OCI-LY3 (cell line): Measurements from ENCODE around the gene ELANE.
"Not testable (repeated sequence)": the region's sequence is repeated elsewhere in the genome, so short reads cannot be mapped to it uniquely, and the experiment has no call there.

Experiments
- EZH2phosphoT487 ChIP-seq: fragments of 200-600 bp; shearing (Covaris generic); IDR thresholded peaks from 2 replicates; pipeline ENCODE4 v1.6.1; 2018; ENCODE audit warnings: antibody characterized with exemption, mixed run types, low read depth
- TF ChIP-seq, protein P1 (sequence below): fragments of 200-600, 300-600 bp; sonication (generic); IDR thresholded peaks from 2 replicates; pipeline ENCODE4 v1.5.1; 2014; ENCODE audit warnings: antibody characterized with exemption, low read length, low read depth

DNA sequence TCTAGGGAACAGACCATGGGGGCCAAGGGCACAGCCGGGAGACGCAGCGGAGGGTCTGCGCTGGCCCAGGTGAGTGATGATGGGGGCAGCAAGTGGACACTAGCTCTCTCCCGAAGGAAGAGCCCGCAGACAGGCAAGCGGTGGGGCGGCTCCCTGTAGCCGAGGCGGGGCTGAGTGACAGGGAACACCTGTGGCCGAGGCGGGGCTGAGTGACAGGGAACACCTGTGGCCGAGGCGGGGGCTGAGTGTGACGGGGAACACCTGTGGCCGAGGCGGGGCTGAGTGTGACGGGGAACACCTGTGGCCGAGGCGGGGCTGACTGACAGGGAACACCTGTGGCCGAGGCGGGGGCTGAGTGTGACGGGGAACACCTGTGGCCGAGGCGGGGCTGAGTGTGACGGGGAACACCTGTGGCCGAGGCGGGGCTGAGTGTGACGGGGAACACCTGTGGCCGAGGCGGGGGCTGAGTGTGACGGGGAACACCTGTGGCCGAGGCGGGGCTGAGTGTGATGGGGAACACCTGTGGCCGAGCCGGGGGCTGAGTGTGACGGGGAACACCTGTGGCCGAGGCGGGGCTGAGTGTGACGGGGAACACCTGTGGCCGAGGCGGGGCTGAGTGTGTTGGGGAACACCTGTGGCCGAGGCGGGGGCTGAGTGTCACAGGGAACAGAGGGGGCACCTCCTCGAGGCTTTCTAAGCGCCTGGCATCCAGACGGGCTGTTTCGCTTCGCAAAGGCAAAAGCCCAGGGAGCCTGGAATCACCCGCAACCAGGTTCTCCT is 39.5 kb downstream of the ELANE start:
- TF ChIP-seq, protein P1, sequence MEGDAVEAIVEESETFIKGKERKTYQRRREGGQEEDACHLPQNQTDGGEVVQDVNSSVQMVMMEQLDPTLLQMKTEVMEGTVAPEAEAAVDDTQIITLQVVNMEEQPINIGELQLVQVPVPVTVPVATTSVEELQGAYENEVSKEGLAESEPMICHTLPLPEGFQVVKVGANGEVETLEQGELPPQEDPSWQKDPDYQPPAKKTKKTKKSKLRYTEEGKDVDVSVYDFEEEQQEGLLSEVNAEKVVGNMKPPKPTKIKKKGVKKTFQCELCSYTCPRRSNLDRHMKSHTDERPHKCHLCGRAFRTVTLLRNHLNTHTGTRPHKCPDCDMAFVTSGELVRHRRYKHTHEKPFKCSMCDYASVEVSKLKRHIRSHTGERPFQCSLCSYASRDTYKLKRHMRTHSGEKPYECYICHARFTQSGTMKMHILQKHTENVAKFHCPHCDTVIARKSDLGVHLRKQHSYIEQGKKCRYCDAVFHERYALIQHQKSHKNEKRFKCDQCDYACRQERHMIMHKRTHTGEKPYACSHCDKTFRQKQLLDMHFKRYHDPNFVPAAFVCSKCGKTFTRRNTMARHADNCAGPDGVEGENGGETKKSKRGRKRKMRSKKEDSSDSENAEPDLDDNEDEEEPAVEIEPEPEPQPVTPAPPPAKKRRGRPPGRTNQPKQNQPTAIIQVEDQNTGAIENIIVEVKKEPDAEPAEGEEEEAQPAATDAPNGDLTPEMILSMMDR = not testable (repeated sequence)
- not testable (repeated sequence) for TF ChIP-seq EZH2phosphoT487
